GM12878 (cell line): ENCODE data around the gene TNIP2. TPM values are rescaled to one million over a fixed set of nuclear protein-coding genes. Genes with fewer than 3 reads are reported as not detected.

Source experiments
- ATAC-seq: fragments of 200-7000 bp; cut with Tn5 transposase; 3 replicates; pipeline ENCODE4 v1.9.1; 2020; ENCODE audit warnings: mild to moderate bottlenecking, moderate library complexity
- BruUV-seq: library from RNA; stranded (reverse); fragments of 400-500 nt; replicated peaks from 2 replicates; lab custom pipeline; 2021; lab: Mats Ljungman, UMichigan
- CTCF ChIA-PET: fragments of 300-600 bp; sonication (Branson Sonifier 250); formaldehyde crosslinking; extraction: SDS; loops from one replicate; lab custom pipeline; 2021; ENCODE audit warnings: inconsistent platforms; lab: Yijun Ruan, JAX
- POLR2A ChIA-PET: fragments of 350-600 bp; formaldehyde crosslinking; extraction: SDS; loops from one replicate; lab custom pipeline; 2021; ENCODE audit warnings: inconsistent platforms; lab: Charles Lee
- RAD21 ChIA-PET: fragments of 300-600 bp; sonication (Branson Sonifier 250); formaldehyde crosslinking; loops from one replicate; lab custom pipeline; 2023; ENCODE audit warnings: antibody characterized with exemption; ENCODE audit not compliant: unreplicated experiment; lab: Charles Lee
- SMC1A ChIA-PET: fragments of 300-600 bp; sonication (Branson Sonifier 250); formaldehyde crosslinking; loops from one replicate; lab custom pipeline; 2023; ENCODE audit not compliant: unreplicated experiment, uncharacterized antibody; lab: Charles Lee
- DNase-seq: peaks from one replicate; pipeline ENCODE4 v3.0.0-alpha.2; 2011; ENCODE audit warnings: low read depth, low spot score
- FAIRE-seq: peaks from 3 replicates; lab custom pipeline; 2011; peaks lifted over from hg19 to GRCh38; lab: Jason Lieb, UNC
- H2AFZ ChIP-seq: 2 replicates; pipeline ENCODE4 v1.6.0; 2011; ENCODE audit warnings: low read depth, low read length, control low read depth; ENCODE audit not compliant: control insufficient read depth
- H3K27ac ChIP-seq: 2 replicates; pipeline ENCODE4 v1.5.1; 2011; ENCODE audit warnings: control low read depth; ENCODE audit not compliant: control insufficient read depth, insufficient read depth
- H3K27me3 ChIP-seq, 2 experiments: replicated peaks in 1 of 2; 2 replicates each; pipeline versions ENCODE4 v1.6.0 to v1.6.1; 2011; ENCODE audit warnings: low read length in 1 of 2; ENCODE audit not compliant: control insufficient read depth in 2 of 2, insufficient read depth in 2 of 2
- H3K36me3 ChIP-seq, 2 experiments: 2 replicates each; pipeline ENCODE4 v1.5.1; 2011; ENCODE audit warnings: low read length in 1 of 2; ENCODE audit not compliant: control insufficient read depth in 2 of 2, insufficient read depth in 2 of 2
- H3K4me1 ChIP-seq: 2 replicates; pipeline ENCODE4 v1.6.1; 2011; ENCODE audit warnings: mild to moderate bottlenecking, low read length, moderate library complexity, mixed read lengths; ENCODE audit not compliant: control insufficient read depth, insufficient read depth
- H3K4me2 ChIP-seq: 2 replicates; pipeline ENCODE4 v1.6.0; 2011; ENCODE audit warnings: control low read depth; ENCODE audit not compliant: control insufficient read depth, insufficient read depth
- H3K4me3 ChIP-seq: fragments of 200-600 bp; sonication (generic); 2 replicates; pipeline ENCODE4 v1.5.1; 2016
- H3K79me2 ChIP-seq: 2 replicates; pipeline ENCODE4 v1.6.0; 2011; ENCODE audit warnings: low read length; ENCODE audit not compliant: control insufficient read depth, insufficient read depth
- H3K9ac ChIP-seq: 2 replicates; pipeline ENCODE4 v1.8.0; 2011; ENCODE audit warnings: low read length, control low read depth, mixed read lengths; ENCODE audit not compliant: control insufficient read depth, insufficient read depth
- H3K9me3 ChIP-seq: replicated peaks from 3 replicates; pipeline ENCODE4 v1.5.1; 2011; ENCODE audit warnings: mild to moderate bottlenecking, low read length; ENCODE audit not compliant: control insufficient read depth, insufficient read depth
- H4K20me1 ChIP-seq: 2 replicates; pipeline ENCODE4 v1.6.0; 2011; ENCODE audit not compliant: control insufficient read depth, insufficient read depth
- ASH2L ChIP-seq: fragments of 300-600, 200-600 bp; sonication (generic); IDR thresholded peaks from 2 replicates; pipeline ENCODE4 v1.6.1; 2017; ENCODE audit warnings: low read depth, mild to moderate bottlenecking, borderline replicate concordance
- CHD1 ChIP-seq: IDR thresholded peaks from 2 replicates; pipeline ENCODE4 v1.6.1; 2012; ENCODE audit warnings: low read depth, low read length, improper control_type of control experiment
- IKZF2 ChIP-seq, 2 experiments: fragments of 450-650 bp; IDR thresholded peaks; 2 replicates each; pipeline ENCODE4 v1.6.1; 2017; ENCODE audit warnings: mild to moderate bottlenecking in 2 of 2, moderate library complexity in 2 of 2
- NFYA ChIP-seq: IDR thresholded peaks from 2 replicates; pipeline ENCODE4 v1.6.1; 2011; ENCODE audit warnings: low read depth, mild to moderate bottlenecking, low read length, improper control_type of control experiment, borderline replicate concordance
- NR2C1 ChIP-seq: fragments of 450-650 bp; IDR thresholded peaks from 2 replicates; pipeline ENCODE4 v1.6.1; 2017; ENCODE audit warnings: antibody characterized with exemption, mild to moderate bottlenecking, moderate library complexity
- POLR2AphosphoS2 ChIP-seq: IDR thresholded peaks from 2 replicates; pipeline ENCODE4 v1.6.1; 2011; ENCODE audit warnings: low read depth, mild to moderate bottlenecking, low read length, improper control_type of control experiment, moderate library complexity
- POU2F2 ChIP-seq: IDR thresholded peaks from 3 replicates; pipeline ENCODE4 v1.6.1; 2011; ENCODE audit warnings: low read depth, mild to moderate bottlenecking, low read length, borderline replicate concordance
- RB1 ChIP-seq: fragments of 450-650 bp; formaldehyde crosslinking; IDR thresholded peaks from 2 replicates; pipeline ENCODE4 v1.6.1; 2017; ENCODE audit warnings: mild to moderate bottlenecking, borderline replicate concordance
- RUNX3 ChIP-seq: IDR thresholded peaks from 2 replicates; pipeline ENCODE4 v1.6.1; 2012; ENCODE audit warnings: low read length, inconsistent platforms
- SIX5 ChIP-seq: IDR thresholded peaks from 2 replicates; pipeline ENCODE4 v1.6.1; 2011; ENCODE audit warnings: mild to moderate bottlenecking, low read depth, low read length, moderate library complexity; ENCODE audit not compliant: severe bottlenecking
- SREBF1 ChIP-seq: IDR thresholded peaks from 2 replicates; pipeline ENCODE4 v1.6.1; 2012; ENCODE audit warnings: mild to moderate bottlenecking, low read length
- STAT3 ChIP-seq: IDR thresholded peaks from 2 replicates; pipeline ENCODE4 v1.6.1; 2011; ENCODE audit warnings: low read depth, low read length, improper control_type of control experiment
- TCF12 ChIP-seq: IDR thresholded peaks from 2 replicates; pipeline ENCODE4 v1.6.1; 2011; ENCODE audit warnings: low read depth, mild to moderate bottlenecking, low read length
- ZNF217 ChIP-seq: fragments of 450-650 bp; IDR thresholded peaks from 2 replicates; pipeline ENCODE4 v1.6.1; 2017; ENCODE audit warnings: antibody characterized with exemption, mild to moderate bottlenecking
- ZNF384 ChIP-seq: IDR thresholded peaks from 2 replicates; pipeline ENCODE4 v1.6.1; 2012; ENCODE audit warnings: low read depth, mild to moderate bottlenecking, low read length, improper control_type of control experiment, borderline replicate concordance
- WGBS: methylation state at CpG from one replicate; pipeline ENCODE4 v1.1.6; 2016; ENCODE audit warnings: low lambda C conversion rate; ENCODE audit not compliant: insufficient replicate concordance, insufficient coverage; ENCODE audit errors: missing lambda C conversion rate; 5-methylcytosine and 5-hydroxymethylcytosine counted together
- in situ Hi-C: fragments of 300-500 bp; cut with MboI; formaldehyde crosslinking; loops from 9 replicates; pipeline ENCODE4 v1.14.3; 2018; ENCODE audit warnings: mixed read lengths
- intact Hi-C: fragments of 100-400 bp; cut with micrococcal nuclease; formaldehyde crosslinking; loops from one replicate; pipeline ENCODE4 v1.14.2; 2022; ENCODE audit not compliant: unreplicated experiment
- polyA plus RNA-seq, 11 experiments: library from polyadenylated mRNA; depleted of rRNA in 4 of 11; unstranded in 6 of 11; stranded (reverse) in 5 of 11; fragments of >200 nt; fragmentation: Nextera tagmentation in 4 of 11; fragmentation: Illumina TruSeq in 1 of 11; extraction: Ambion mirVana in 4 of 11; extraction: Trizol in 1 of 11; gene quantifications; 1 replicate in 1 of 11; 2 replicates in 10 of 11; pipeline versions ENCODE4 v1.2.1 to v1.2.3, GENCODE V29; 2011 to 2016; ENCODE audit warnings: inconsistent platforms in 2 of 11, missing spikeins in 2 of 11, low read depth in 1 of 11
- total RNA-seq, 4 experiments: library from RNA; depleted of rRNA in 3 of 4; stranded (reverse); fragments of >200 nt in 3 of 4; fragmentation: Illumina TruSeq in 1 of 4; extraction: Trizol in 1 of 4; gene quantifications; 2 replicates each; pipeline versions ENCODE4 v1.2.1 to v1.2.3, GENCODE V29; 2013 to 2021
- TF ChIP-seq, protein P1 (sequence below): fragments of 450-650 bp; IDR thresholded peaks from 2 replicates; pipeline ENCODE4 v1.6.1; 2017; ENCODE audit warnings: low read depth, mild to moderate bottlenecking, moderate library complexity
- TF ChIP-seq, protein P2 (sequence below): fragments of 450-650 bp; IDR thresholded peaks from 2 replicates; pipeline ENCODE4 v1.6.1; 2017; ENCODE audit warnings: mild to moderate bottlenecking, moderate library complexity

The TNIP2 gene
- total and polyA plus RNA-seq, 10 of the 15 experiments (the other 5 are each of a cell fraction or from before 2014, with no cell fraction given), result 1.4 to 64.9 (median 45.5) TPM

DNA sequence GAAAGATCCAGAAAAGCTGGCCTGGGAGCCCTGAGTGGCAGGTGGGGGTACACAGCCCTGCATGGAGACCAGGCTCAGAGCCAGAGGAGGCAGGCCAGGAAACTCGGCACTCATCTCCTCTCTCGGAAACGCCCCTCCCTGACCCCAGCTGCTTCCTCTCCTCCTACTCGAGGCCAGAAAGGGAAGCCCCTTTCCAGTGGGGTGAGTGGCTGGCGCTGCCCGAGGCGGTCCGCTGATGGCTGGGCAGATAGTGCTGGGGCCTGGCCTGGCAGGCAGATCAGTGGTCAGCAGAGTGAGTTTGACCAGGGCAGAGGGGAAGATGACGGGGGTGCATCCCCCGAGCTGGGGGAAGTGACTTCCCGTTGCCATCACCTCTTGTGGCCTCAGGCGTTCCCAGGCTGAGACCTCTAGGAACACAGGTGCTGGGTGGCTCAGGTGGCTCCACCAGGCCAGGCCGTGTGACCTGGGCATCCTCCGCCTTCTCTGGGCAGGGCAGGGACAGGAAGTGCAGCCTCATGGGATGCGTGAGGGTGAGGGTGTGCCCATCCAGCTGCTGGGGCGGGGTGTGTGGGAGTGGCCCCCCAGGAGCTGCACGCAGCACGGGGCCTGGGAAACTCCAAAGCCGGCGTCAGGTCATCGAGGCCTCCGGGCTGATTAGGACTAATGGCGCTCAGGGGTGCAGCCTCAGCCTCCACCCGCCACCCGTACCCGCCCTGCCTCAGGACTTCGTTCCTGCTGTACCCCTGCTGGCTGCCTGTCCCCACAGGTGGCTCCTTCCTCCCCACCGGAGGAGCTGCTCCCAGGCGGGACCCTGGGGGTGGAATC is 42.5 kb upstream of the TNIP2 start:
- H3K36me3 ChIP-seq, result no peaks in the 10 kb centered on the region; a peak in 1 of 4 replicates
- no TSS peak for BruUV-seq
- no peaks in the 10 kb centered on the region for H3K27me3 ChIP-seq
- ChIA-PET SMC1A (interaction anchor here (0.9 to 6.2 kb wide), 9 partner anchors 11 to 155 kb away, joined by 3 to 49 read pairs (median 4); no protein-coding TSS in a partner anchor), CTCF (interaction anchor here (0.7 to 4.5 kb wide), 4 partner anchors 11 to 156 kb away, joined by 3 to 17 read pairs (median 4); no protein-coding TSS in a partner anchor), RAD21 (interaction anchor here (0.6 to 5.4 kb wide), 4 partner anchors 12 to 156 kb away, joined by 3 to 43 read pairs (median 4); no protein-coding TSS in a partner anchor), POLR2A (interaction anchor here (0.5 to 6.7 kb wide), 10 partner anchors 11 to 157 kb away, joined by 3 to 57 read pairs (median 5); partner anchors contain the start of gene TNIP2)
- intact Hi-C loops (no loop called here), in situ Hi-C loops (no loop called here)
- WGBS, result 0% methylated on average over 24 of the region's 29 CpGs
- peak; percentile 88 for FAIRE-seq
- H3K79me2 ChIP-seq, result peaks cover 37% of the 10 kb centered on the region
- peak overlapping the region; percentile 31 for H2AFZ ChIP-seq
- H3K4me3 ChIP-seq, result peak overlapping the region; percentile 77
- peak overlapping the region; percentile 60 for H3K4me2 ChIP-seq
- peaks cover 58% of the 10 kb centered on the region for H3K4me1 ChIP-seq
- peak; percentile 60 for ATAC-seq
- no peaks in the 10 kb centered on the region for H4K20me1 ChIP-seq
- no peak for DNase-seq
- peak overlapping the region; percentile 44 for H3K9ac ChIP-seq
- H3K27ac ChIP-seq, result peak overlapping the region; percentile 57
- no peaks in the 10 kb centered on the region for H3K9me3 ChIP-seq
- TF ChIP-seq POLR2AphosphoS2, result no peak
- no peak for TF ChIP-seq RUNX3
- no peak for TF ChIP-seq ZNF217
- no peak for TF ChIP-seq SIX5
- TF ChIP-seq ASH2L, result no peak
- TF ChIP-seq RB1, result no peak
- peak; percentile 17; the same call in 1 of the 2 replicates for TF ChIP-seq TCF12
- TF ChIP-seq IKZF2 (IDR thresholded peaks at IDR 0.05), result peak; percentile 64 to 74
- TF ChIP-seq STAT3, result no peak
- no peak for TF ChIP-seq SREBF1
- TF ChIP-seq POU2F2, result no peak
- TF ChIP-seq CHD1, result no peak
- TF ChIP-seq, protein P1, sequence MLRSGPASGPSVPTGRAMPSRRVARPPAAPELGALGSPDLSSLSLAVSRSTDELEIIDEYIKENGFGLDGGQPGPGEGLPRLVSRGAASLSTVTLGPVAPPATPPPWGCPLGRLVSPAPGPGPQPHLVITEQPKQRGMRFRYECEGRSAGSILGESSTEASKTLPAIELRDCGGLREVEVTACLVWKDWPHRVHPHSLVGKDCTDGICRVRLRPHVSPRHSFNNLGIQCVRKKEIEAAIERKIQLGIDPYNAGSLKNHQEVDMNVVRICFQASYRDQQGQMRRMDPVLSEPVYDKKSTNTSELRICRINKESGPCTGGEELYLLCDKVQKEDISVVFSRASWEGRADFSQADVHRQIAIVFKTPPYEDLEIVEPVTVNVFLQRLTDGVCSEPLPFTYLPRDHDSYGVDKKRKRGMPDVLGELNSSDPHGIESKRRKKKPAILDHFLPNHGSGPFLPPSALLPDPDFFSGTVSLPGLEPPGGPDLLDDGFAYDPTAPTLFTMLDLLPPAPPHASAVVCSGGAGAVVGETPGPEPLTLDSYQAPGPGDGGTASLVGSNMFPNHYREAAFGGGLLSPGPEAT, result peak; percentile 65
- TF ChIP-seq ZNF384, result no peak
- TF ChIP-seq NR2C1, result no peak
- TF ChIP-seq NFYA, result no peak
- TF ChIP-seq, protein P2, sequence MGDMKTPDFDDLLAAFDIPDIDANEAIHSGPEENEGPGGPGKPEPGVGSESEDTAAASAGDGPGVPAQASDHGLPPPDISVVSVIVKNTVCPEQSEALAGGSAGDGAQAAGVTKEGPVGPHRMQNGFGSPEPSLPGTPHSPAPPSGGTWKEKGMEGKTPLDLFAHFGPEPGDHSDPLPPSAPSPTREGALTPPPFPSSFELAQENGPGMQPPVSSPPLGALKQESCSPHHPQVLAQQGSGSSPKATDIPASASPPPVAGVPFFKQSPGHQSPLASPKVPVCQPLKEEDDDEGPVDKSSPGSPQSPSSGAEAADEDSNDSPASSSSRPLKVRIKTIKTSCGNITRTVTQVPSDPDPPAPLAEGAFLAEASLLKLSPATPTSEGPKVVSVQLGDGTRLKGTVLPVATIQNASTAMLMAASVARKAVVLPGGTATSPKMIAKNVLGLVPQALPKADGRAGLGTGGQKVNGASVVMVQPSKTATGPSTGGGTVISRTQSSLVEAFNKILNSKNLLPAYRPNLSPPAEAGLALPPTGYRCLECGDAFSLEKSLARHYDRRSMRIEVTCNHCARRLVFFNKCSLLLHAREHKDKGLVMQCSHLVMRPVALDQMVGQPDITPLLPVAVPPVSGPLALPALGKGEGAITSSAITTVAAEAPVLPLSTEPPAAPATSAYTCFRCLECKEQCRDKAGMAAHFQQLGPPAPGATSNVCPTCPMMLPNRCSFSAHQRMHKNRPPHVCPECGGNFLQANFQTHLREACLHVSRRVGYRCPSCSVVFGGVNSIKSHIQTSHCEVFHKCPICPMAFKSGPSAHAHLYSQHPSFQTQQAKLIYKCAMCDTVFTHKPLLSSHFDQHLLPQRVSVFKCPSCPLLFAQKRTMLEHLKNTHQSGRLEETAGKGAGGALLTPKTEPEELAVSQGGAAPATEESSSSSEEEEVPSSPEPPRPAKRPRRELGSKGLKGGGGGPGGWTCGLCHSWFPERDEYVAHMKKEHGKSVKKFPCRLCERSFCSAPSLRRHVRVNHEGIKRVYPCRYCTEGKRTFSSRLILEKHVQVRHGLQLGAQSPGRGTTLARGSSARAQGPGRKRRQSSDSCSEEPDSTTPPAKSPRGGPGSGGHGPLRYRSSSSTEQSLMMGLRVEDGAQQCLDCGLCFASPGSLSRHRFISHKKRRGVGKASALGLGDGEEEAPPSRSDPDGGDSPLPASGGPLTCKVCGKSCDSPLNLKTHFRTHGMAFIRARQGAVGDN, result peak; percentile 69
